ENCODE results near the gene ALX4. TPM values are rescaled to one million over a fixed set of nuclear protein-coding genes. Genes with fewer than 3 reads are reported as not detected.

Gene ALX4
- total RNA-seq, 2 donors from 2014 or later = 0.17 to 0.36 TPM

- Histone ChIP-seq H3K27me3 (replicated peaks; ENCODE audit: insufficient read depth) (peaks cover 39% of the 10 kb centered on the region), H3K9me3 (no peaks in the 10 kb centered on the region), H3K27ac (no peak overlapping the region), H3K36me3 (no peaks in the 10 kb centered on the region), H3K4me1 (replicated peaks) (no peaks in the 10 kb centered on the region), H3K4me3 (no peak overlapping the region)
- intact Hi-C loops (cut with DNase I) = no loop called here
- no peak for TF ChIP-seq POLR2AphosphoS5 (IDR thresholded peaks at IDR 0.05)
- no peak for TF ChIP-seq CTCF (IDR thresholded peaks at IDR 0.05)
- no peak for TF ChIP-seq POLR2A (IDR thresholded peaks at IDR 0.05)
- no peak for DNase-seq (ENCODE audit: low spot score)
- WGBS = 6% methylated on average over 70 of the region's 71 CpGs
Measured at GRCh38 chr11:44304091-44305025, 5.6 kb downstream of the ALX4 start.

GRCh38 chr11:44303401-44303938, 6.5 kb downstream of the ALX4 start:
- H3K4me1 ChIP-seq (replicated peaks) = no peaks in the 10 kb centered on the region
- no peak overlapping the region for H3K27ac ChIP-seq
- no peak overlapping the region for H3K4me3 ChIP-seq
- 23% methylated on average over 27 of the region's 28 CpGs for WGBS
- H3K9me3 ChIP-seq = no peaks in the 10 kb centered on the region
- H3K27me3 ChIP-seq (replicated peaks; ENCODE audit: insufficient read depth) = peaks cover 30% of the 10 kb centered on the region
- no peak for DNase-seq (ENCODE audit: low spot score)
- H3K36me3 ChIP-seq = no peaks in the 10 kb centered on the region
- intact Hi-C loops (cut with DNase I) = no loop called here
- TF ChIP-seq POLR2AphosphoS5 (IDR thresholded peaks at IDR 0.05) (no peak), CTCF (IDR thresholded peaks at IDR 0.05) (no peak), POLR2A (IDR thresholded peaks at IDR 0.05) (no peak)

- 88% methylated on average over 20 of the region's 20 CpGs for WGBS
- no peak overlapping the region for H3K4me3 ChIP-seq
- H3K9me3 ChIP-seq = no peaks in the 10 kb centered on the region
- DNase-seq (ENCODE audit: low spot score) = no peak
- no peaks in the 10 kb centered on the region for H3K4me1 ChIP-seq (replicated peaks)
- TF ChIP-seq POLR2A (IDR thresholded peaks at IDR 0.05) = no peak
- TF ChIP-seq CTCF (IDR thresholded peaks at IDR 0.05) = no peak
- TF ChIP-seq POLR2AphosphoS5 (IDR thresholded peaks at IDR 0.05) = no peak
- no peaks in the 10 kb centered on the region for H3K36me3 ChIP-seq
- H3K27me3 ChIP-seq (replicated peaks; ENCODE audit: insufficient read depth) = peaks cover 29% of the 10 kb centered on the region
- intact Hi-C loops (cut with DNase I) = no loop called here
- H3K27ac ChIP-seq = no peak overlapping the region
Measured at GRCh38 chr11:44301564-44302271, 8.2 kb downstream of the ALX4 start.

GRCh38 chr11:44300844-44301563, 8.9 kb downstream of the ALX4 start:
- intact Hi-C loops (cut with DNase I) = no loop called here
- Histone ChIP-seq H3K27ac (no peak overlapping the region), H3K9me3 (no peaks in the 10 kb centered on the region), H3K36me3 (no peaks in the 10 kb centered on the region), H3K4me1 (replicated peaks) (no peaks in the 10 kb centered on the region), H3K4me3 (no peak overlapping the region), H3K27me3 (replicated peaks; ENCODE audit: insufficient read depth) (peaks cover 24% of the 10 kb centered on the region)
- TF ChIP-seq POLR2A (IDR thresholded peaks at IDR 0.05) = no peak
- no peak for TF ChIP-seq CTCF (IDR thresholded peaks at IDR 0.05)
- TF ChIP-seq POLR2AphosphoS5 (IDR thresholded peaks at IDR 0.05) = no peak
- 94% methylated on average over 5 of the region's 6 CpGs for WGBS
- no peak for DNase-seq (ENCODE audit: low spot score)
